ENCODE measurements around the gene DCDC2C. TPM values are rescaled to one million over a fixed set of nuclear protein-coding genes. Genes with fewer than 3 reads are reported as not detected.
A peak's percentile ranks its signal among the peaks of the same experiment; 100 is the strongest.

The DCDC2C gene
- polyA plus RNA-seq, 1 of the 3 experiments (the other 2 are of a cell fraction), result not detected

- Histone ChIP-seq H3K36me3 (replicated peaks in 1 of 2; ENCODE audit: control insufficient read depth in 1 of 2, insufficient read depth in 2 of 2, low read length in 1 of 2) (no peaks in the 10 kb centered on the region), H4K20me1 (ENCODE audit: insufficient read depth) (no peaks in the 10 kb centered on the region), H3K4me1 (ENCODE audit: control insufficient read depth in 1 of 2, insufficient read depth in 2 of 2, low read depth in 1 of 2, low read length in 1 of 2) (no peaks in the 10 kb centered on the region), H3K4me2 (no peak overlapping the region), H3K4me3 (ENCODE audit: low read depth in 2 of 2, low read length in 1 of 2) (no peak overlapping the region), H3K27me3 (ENCODE audit: insufficient read depth) (no peaks in the 10 kb centered on the region), H3K27ac (ENCODE audit: low read depth in 2 of 2, low read length in 1 of 2) (no peak overlapping the region), H3K9me2 (no peaks in the 10 kb centered on the region), H3F3A (replicated peaks; ENCODE audit: insufficient read depth) (peaks cover 4% of the 10 kb centered on the region), H2AFZ (ENCODE audit: low read depth) (no peak overlapping the region), H3K79me2 (ENCODE audit: insufficient read depth) (no peaks in the 10 kb centered on the region), H3K9ac (no peak overlapping the region), H3K9me3 (no peaks in the 10 kb centered on the region)
- CTCF ChIA-PET, result interaction anchor here (0.7 to 4.2 kb wide), 19 partner anchors 8 to 135 kb away, joined by 3 to 24 read pairs (median 5); no protein-coding TSS in a partner anchor
- TF ChIP-seq RAD21 (IDR thresholded peaks at IDR 0.05; ENCODE audit: low read length), result peak; percentile 78
- TF ChIP-seq CTCF (IDR thresholded peaks at IDR 0.05), result peak; percentile 45
- TF ChIP-seq SMC3 (IDR thresholded peaks at IDR 0.05; ENCODE audit: low read depth, low read length), result peak; percentile 20; the same call in 1 of the 2 replicates
- no peak for TF ChIP-seq FOSL2 (IDR thresholded peaks at IDR 0.05; ENCODE audit: borderline replicate concordance, low read depth)
- POLR2A ChIA-PET, result no interaction called here
- peak; percentile 68 for DNase-seq
Observed at GRCh38 chr2:3692375-3692774, 11.0 kb upstream of the DCDC2C start.

- no peaks in the 10 kb centered on the region for H3K27me3 ChIP-seq (ENCODE audit: insufficient read depth)
- H3K4me1 ChIP-seq (ENCODE audit: control insufficient read depth in 1 of 2, insufficient read depth in 2 of 2, low read depth in 1 of 2, low read length in 1 of 2), result no peaks in the 10 kb centered on the region
- no peak overlapping the region for H3K27ac ChIP-seq (ENCODE audit: low read depth in 2 of 2, low read length in 1 of 2)
- H3F3A ChIP-seq (replicated peaks; ENCODE audit: insufficient read depth), result no peaks in the 10 kb centered on the region
- no peaks in the 10 kb centered on the region for H3K9me2 ChIP-seq
- CTCF ChIA-PET, result interaction anchor here (2.9 kb wide), 2 partner anchors 32 to 130 kb away, joined by 8 to 10 read pairs; no protein-coding TSS in a partner anchor
- no peak for DNase-seq
- no peak overlapping the region for H3K4me2 ChIP-seq
- H3K79me2 ChIP-seq (ENCODE audit: insufficient read depth), result no peaks in the 10 kb centered on the region
- TF ChIP-seq GABPA (IDR thresholded peaks at IDR 0.05; ENCODE audit: low read depth) (no peak), USF1 (IDR thresholded peaks at IDR 0.05; ENCODE audit: borderline replicate concordance, low read depth) (no peak), FOSL2 (IDR thresholded peaks at IDR 0.05; ENCODE audit: borderline replicate concordance, low read depth) (no peak), PBX3 (IDR thresholded peaks at IDR 0.05) (no peak), TCF12 (IDR thresholded peaks at IDR 0.05) (no peak), ZBTB33 (IDR thresholded peaks at IDR 0.05; ENCODE audit: borderline replicate concordance, low read depth) (no peak), FOXJ3 (CRISPR knock-in tag; IDR thresholded peaks at IDR 0.05) (no peak), POLR2AphosphoS5 (IDR thresholded peaks at IDR 0.05; ENCODE audit: low read depth, low read length) (no peak), RCOR1 (IDR thresholded peaks at IDR 0.05; ENCODE audit: low read length) (no peak)
- POLR2A ChIA-PET, result no interaction called here
- H3K36me3 ChIP-seq (replicated peaks in 1 of 2; ENCODE audit: control insufficient read depth in 1 of 2, insufficient read depth in 2 of 2, low read length in 1 of 2), result no peaks in the 10 kb centered on the region
- H3K9me3 ChIP-seq, result no peaks in the 10 kb centered on the region
- H2AFZ ChIP-seq (ENCODE audit: low read depth), result no peak overlapping the region
- WGBS (ENCODE audit: low lambda C conversion rate), result 38% methylated on average over 3 of the region's 3 CpGs
- no peak overlapping the region for H3K9ac ChIP-seq
- H3K4me3 ChIP-seq (ENCODE audit: low read depth in 2 of 2, low read length in 1 of 2), result no peak overlapping the region
- H4K20me1 ChIP-seq (ENCODE audit: insufficient read depth), result no peaks in the 10 kb centered on the region
Observed at GRCh38 chr2:3696545-3696944, 6.8 kb upstream of the DCDC2C start.
